GM18870 (cell line): ENCODE data around the gene TAF10.
A peak's percentile ranks its signal among the peaks of the same experiment; 100 is the strongest.

Source experiments
- ATAC-seq: cut with Tn5 transposase; IDR thresholded peaks from one replicate; pipeline ENCODE4 v1.9.1; 2021; ENCODE audit warnings: moderate library complexity; ENCODE audit not compliant: unreplicated experiment

The TAF10 gene

GRCh38 chr11:6625832-6626420, 13.9 kb upstream of the TAF10 start:
- no peak for ATAC-seq

- no peak for ATAC-seq
Measured at GRCh38 chr11:6625156-6625831, 13.3 kb upstream of the TAF10 start.

- ATAC-seq: no peak
Measured at GRCh38 chr11:6623391-6624363, 11.7 kb upstream of the TAF10 start.

- ATAC-seq: no peak
Measured at GRCh38 chr11:6622261-6623171, 10.5 kb upstream of the TAF10 start.

GRCh38 chr11:6621711-6622211, 9.7 kb upstream of the TAF10 start:
- no peak for ATAC-seq

- ATAC-seq: no peak
Measured at GRCh38 chr11:6620636-6621035, 8.6 kb upstream of the TAF10 start.

- ATAC-seq: peak; percentile 98
Measured at GRCh38 chr11:6619004-6619745, 7.2 kb upstream of the TAF10 start, which contains the start of gene TPP1. Gene TPP1, minus strand, starts transcription at chr11:6619422. Its CDS starts 22 bp downstream, at chr11:6619400.

- ATAC-seq: no peak
Measured at GRCh38 chr11:6618117-6619003, 6.3 kb upstream of the TAF10 start.

GRCh38 chr11:6617315-6617781, 5.3 kb upstream of the TAF10 start:
- no peak for ATAC-seq

- ATAC-seq: no peak
Measured at GRCh38 chr11:6616596-6617250, 4.7 kb upstream of the TAF10 start.

- no peak for ATAC-seq
Measured at GRCh38 chr11:6615882-6616585, 4.0 kb upstream of the TAF10 start.

- ATAC-seq: no peak
Measured at GRCh38 chr11:6615046-6615445, 3.0 kb upstream of the TAF10 start.

GRCh38 chr11:6614446-6614845, 2.4 kb upstream of the TAF10 start:
- ATAC-seq: no peak

GRCh38 chr11:6613496-6613895, 1.5 kb upstream of the TAF10 start:
- no peak for ATAC-seq

GRCh38 chr11:6611963-6612212, 128 bp downstream of the TAF10 start:
- no peak for ATAC-seq

- no peak for ATAC-seq
Measured at GRCh38 chr11:6611092-6611962, 689 bp downstream of the TAF10 start.

- ATAC-seq: no peak
Measured at GRCh38 chr11:6610591-6610990, 1.4 kb downstream of the TAF10 start.
